ENCODE data around the gene CNGB1. TPM values are rescaled to one million over a fixed set of nuclear protein-coding genes. Genes with fewer than 3 reads are reported as not detected.

The CNGB1 gene
- total and polyA plus RNA-seq, 2 of the 13 experiments (the other 11 are each of a cell fraction or from before 2014, with no cell fraction given), result 0.02 to 0.15 TPM

DNA sequence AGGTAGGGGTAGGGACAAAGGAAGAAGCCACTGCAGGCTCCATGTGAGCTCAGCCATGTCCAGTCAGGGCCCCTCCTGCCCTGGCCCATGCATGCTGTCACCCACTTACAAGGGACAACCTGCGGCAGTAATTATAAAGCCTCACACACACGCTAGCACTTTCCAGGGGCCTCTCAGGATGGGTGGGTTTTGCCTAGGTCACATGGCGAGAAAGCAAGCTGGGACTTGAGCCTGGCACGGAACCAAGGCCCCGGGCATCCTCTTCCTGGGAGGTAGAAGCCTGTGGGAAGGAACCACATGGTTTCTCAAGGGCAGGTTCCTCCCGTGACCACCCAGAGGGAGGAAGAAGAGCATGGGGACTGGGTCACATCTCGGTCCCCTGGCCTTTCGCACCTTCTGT, 22.5 kb upstream of the CNGB1 start:
- ChIA-PET CTCF (ENCODE audit: low intra/inter-chr PET ratio, low total read pairs) (interaction anchor here (1.8 kb wide), 1 partner anchor 94 kb away, joined by 5 read pairs; no protein-coding TSS in a partner anchor), POLR2A (interaction anchor here (1.2 kb wide), 1 partner anchor 31 kb away, joined by 3 read pairs; no protein-coding TSS in a partner anchor)
- Histone ChIP-seq H3K9ac (ENCODE audit: insufficient read depth, low read depth, low read length) (no peak overlapping the region), H3K9me3 (ENCODE audit: low read length) (no peaks in the 10 kb centered on the region), H3K27me3 (ENCODE audit: control insufficient read depth in 1 of 2, insufficient read depth in 2 of 2, low read length in 2 of 2) (peaks cover 2 to 4% of the 10 kb centered on the region in 2 experiments; a peak in 2 of 5 replicates), H3K4me2 (ENCODE audit: low read depth, low read length) (no peak overlapping the region), H3K36me3 (replicated peaks in 1 of 2; ENCODE audit: control insufficient read depth in 1 of 2, insufficient read depth in 2 of 2, low read length in 2 of 2) (peaks cover 9 to 19% of the 10 kb centered on the region in 2 experiments; a peak in 4 of 5 replicates), H3K79me2 (ENCODE audit: insufficient read depth, low read length) (no peaks in the 10 kb centered on the region), H4K20me1 (ENCODE audit: insufficient read depth, low read length) (no peaks in the 10 kb centered on the region), H2AFZ (ENCODE audit: low read length) (no peak overlapping the region), H3K4me1 (ENCODE audit: insufficient read depth, low read length) (peaks cover under 1% of the 10 kb centered on the region; the same call in 1 of the 2 replicates), H3K27ac (ENCODE audit: extremely low read length, insufficient read depth, low read length) (no peak overlapping the region), H3K4me3 (replicated peaks in 1 of 3; ENCODE audit: insufficient read depth in 1 of 3, low read depth in 2 of 3, low read length in 3 of 3) (no peak overlapping the region)
- ATAC-seq (no peak), FAIRE-seq (no peak), DNase-seq (ENCODE audit: low spot score) (no peak)
- 89% methylated on average over 8 of the region's 8 CpGs for WGBS (ENCODE audit: low lambda C conversion rate)
- in situ Hi-C loops (cut with HindIII; ENCODE audit: extremely low pct_ligation_motif_present, low pct_unique_long_range_greater_than_20kb), result no loop called here
- intact Hi-C loops (cut with micrococcal nuclease; ENCODE audit: unreplicated experiment), result no loop called here
- BruUV-seq (replicated peaks), result no TSS peak
- peak; percentile 64; the same call in 1 of the 2 replicates for TF ChIP-seq ZC3H13 (CRISPR knock-in tag; IDR thresholded peaks at IDR 0.05)
- TF ChIP-seq ZNF556 (CRISPR knock-in tag; IDR thresholded peaks at IDR 0.05; ENCODE audit: borderline replicate concordance), result no peak
- no peak for TF ChIP-seq CENPT (CRISPR knock-in tag; IDR thresholded peaks at IDR 0.05; ENCODE audit: low read depth)

DNA sequence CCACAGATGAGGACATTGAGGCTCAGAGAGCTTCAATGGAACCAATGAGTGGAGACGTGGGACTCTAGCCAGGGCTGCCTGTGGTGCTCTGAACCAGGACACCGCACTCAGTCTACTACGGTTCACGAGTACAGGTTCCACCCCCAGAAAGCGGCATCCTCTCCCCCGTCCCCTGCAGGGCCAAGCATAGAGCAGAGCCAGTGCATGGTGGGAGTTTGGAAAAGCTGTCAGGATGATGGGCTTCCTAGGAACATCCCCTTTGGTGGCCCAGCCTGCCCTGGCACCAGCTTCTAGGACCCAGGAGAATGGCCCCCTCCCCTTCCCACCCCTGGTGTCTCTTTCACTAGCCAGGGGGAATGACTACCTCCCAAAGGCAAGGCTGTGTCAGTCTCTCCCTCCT, 21.2 kb upstream of the CNGB1 start:
- BruUV-seq (replicated peaks), result no TSS peak
- intact Hi-C loops (cut with micrococcal nuclease; ENCODE audit: unreplicated experiment) (no loop called here), in situ Hi-C loops (cut with HindIII; ENCODE audit: extremely low pct_ligation_motif_present, low pct_unique_long_range_greater_than_20kb) (no loop called here)
- Histone ChIP-seq H3K27ac (ENCODE audit: extremely low read length, insufficient read depth, low read length) (no peak overlapping the region), H3K79me2 (ENCODE audit: insufficient read depth, low read length) (no peaks in the 10 kb centered on the region), H4K20me1 (ENCODE audit: insufficient read depth, low read length) (no peaks in the 10 kb centered on the region), H3K4me1 (ENCODE audit: insufficient read depth, low read length) (no peaks in the 10 kb centered on the region), H3K4me3 (replicated peaks in 1 of 3; ENCODE audit: insufficient read depth in 1 of 3, low read depth in 2 of 3, low read length in 3 of 3) (no peak overlapping the region), H2AFZ (ENCODE audit: low read length) (no peak overlapping the region), H3K36me3 (replicated peaks in 1 of 2; ENCODE audit: control insufficient read depth in 1 of 2, insufficient read depth in 2 of 2, low read length in 2 of 2) (peaks cover 7 to 14% of the 10 kb centered on the region in 2 experiments; a peak in 4 of 5 replicates), H3K9me3 (ENCODE audit: low read length) (no peaks in the 10 kb centered on the region), H3K4me2 (ENCODE audit: low read depth, low read length) (no peak overlapping the region), H3K27me3 (ENCODE audit: control insufficient read depth in 1 of 2, insufficient read depth in 2 of 2, low read length in 2 of 2) (peaks cover 2 to 14% of the 10 kb centered on the region in 2 experiments; a peak in 2 of 5 replicates), H3K9ac (ENCODE audit: insufficient read depth, low read depth, low read length) (no peak overlapping the region)
- FAIRE-seq, result no peak
- POLR2A ChIA-PET, result interaction anchor here (0.9 to 1.3 kb wide), 2 partner anchors 10 to 76 kb away, joined by 3 read pairs; partner anchors contain the start of gene USB1
- ATAC-seq, result peak; percentile 7; the same call in 2 of the 3 replicates
- CTCF ChIA-PET (ENCODE audit: low intra/inter-chr PET ratio, low total read pairs), result no interaction called here
- DNase-seq (ENCODE audit: low spot score), result no peak
- WGBS (ENCODE audit: low lambda C conversion rate), result 77% methylated on average over 6 of the region's 6 CpGs
- no peak for TF ChIP-seq ELF3 (CRISPR knock-in tag; IDR thresholded peaks at IDR 0.05)
- TF ChIP-seq ZNF841 (CRISPR knock-in tag; IDR thresholded peaks at IDR 0.05; ENCODE audit: borderline replicate concordance), result no peak
- TF ChIP-seq E2F5 (CRISPR knock-in tag; conservative IDR thresholded peaks at IDR 0.05), result no peak
- no peak for TF ChIP-seq ZNF12 (CRISPR knock-in tag; IDR thresholded peaks at IDR 0.05)
- TF ChIP-seq ZNF350 (CRISPR knock-in tag; IDR thresholded peaks at IDR 0.05; ENCODE audit: borderline replicate concordance, low read depth), result no peak
- no peak for TF ChIP-seq FIP1L1 (IDR thresholded peaks at IDR 0.05; ENCODE audit: borderline replicate concordance, insufficient read depth, low read depth, low read length)
- TF ChIP-seq ISL2 (CRISPR knock-in tag; IDR thresholded peaks at IDR 0.05), result no peak
- TF ChIP-seq ELF4 (CRISPR knock-in tag; IDR thresholded peaks at IDR 0.05; ENCODE audit: borderline replicate concordance), result no peak
- TF ChIP-seq ZNF276 (CRISPR knock-in tag; IDR thresholded peaks at IDR 0.05; ENCODE audit: low read depth), result no peak
- TF ChIP-seq HNF1B (CRISPR knock-in tag; IDR thresholded peaks at IDR 0.05), result no peak

Data from HepG2 (cell line).